GM12874 (cell line): ENCODE data around the gene PLEKHG4B.

Source experiments
- CTCF ChIP-seq: IDR thresholded peaks from 2 replicates; pipeline ENCODE4 v1.5.1; 2011; ENCODE audit warnings: low read depth, mild to moderate bottlenecking, control low read depth, low read length, moderate library complexity; ENCODE audit not compliant: insufficient read depth

Gene PLEKHG4B

GRCh38 chr5:204966-205670 is 113.2 kb downstream of the PLEKHG4B start:
- no peak for TF ChIP-seq CTCF

GRCh38 chr5:206406-206805 is 114.4 kb downstream of the PLEKHG4B start:
- no peak for TF ChIP-seq CTCF

- no peak for TF ChIP-seq CTCF
Observed at GRCh38 chr5:206927-207536, 115.1 kb downstream of the PLEKHG4B start.

- no peak for TF ChIP-seq CTCF
Observed at GRCh38 chr5:207599-207998, 115.6 kb downstream of the PLEKHG4B start.

- no peak for TF ChIP-seq CTCF
Observed at GRCh38 chr5:208449-209114, 116.6 kb downstream of the PLEKHG4B start.

GRCh38 chr5:213803-214395 is 121.9 kb downstream of the PLEKHG4B start:
- TF ChIP-seq CTCF: no peak
